ENCODE data around the gene TMEM53.

TMEM53 gene

DNA sequence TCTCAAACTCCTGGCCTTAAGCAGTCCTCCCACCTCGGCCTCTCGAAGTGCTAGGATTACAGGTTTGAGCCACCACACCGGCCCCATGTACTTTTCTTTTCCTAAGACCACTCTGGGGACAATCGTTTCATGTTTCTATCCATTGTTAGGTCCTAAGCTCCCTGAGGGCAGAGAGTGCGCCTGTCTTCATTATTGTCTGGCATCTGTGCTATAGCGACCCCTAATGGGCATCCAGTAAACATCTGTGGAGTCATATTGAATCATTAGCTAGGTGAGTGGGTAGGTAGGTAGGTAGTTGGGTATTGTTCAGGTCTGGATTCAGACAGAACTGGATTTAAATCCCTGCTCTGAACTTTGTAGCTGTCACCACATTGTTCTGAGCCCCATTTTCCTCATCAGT is 66.1 kb downstream of the TMEM53 start:
- Histone ChIP-seq H2AFZ (ENCODE audit: low read depth, low read length) (no peak overlapping the region), H3K9ac (ENCODE audit: low read depth, low read length) (no peak overlapping the region), H3K4me1 (ENCODE audit: insufficient read depth, low read length) (no peaks in the 10 kb centered on the region), H3K27ac (ENCODE audit: low read length) (no peak overlapping the region), H3K79me2 (ENCODE audit: insufficient read depth, low read length) (no peaks in the 10 kb centered on the region), H3K27me3 (ENCODE audit: insufficient read depth, low read length, poor library complexity) (peaks cover 6% of the 10 kb centered on the region), H3K36me3 (ENCODE audit: insufficient read depth, low read length) (no peaks in the 10 kb centered on the region), H3K9me3 (ENCODE audit: insufficient read depth, low read length, severe bottlenecking) (no peaks in the 10 kb centered on the region), H3K4me2 (ENCODE audit: insufficient read depth, low read length) (no peak overlapping the region), H4K20me1 (ENCODE audit: insufficient read depth, low read length) (no peaks in the 10 kb centered on the region), H3K4me3 (ENCODE audit: low read depth in 1 of 2, low read length in 2 of 2) (no peak overlapping the region)
- ATAC-seq (ENCODE audit: insufficient read depth, low read depth) (no peak), DNase-seq (no peak)
- TF ChIP-seq EZH2 (IDR thresholded peaks at IDR 0.05; ENCODE audit: borderline replicate concordance, low read depth, low read length, severe bottlenecking) (no peak), CTCF (IDR thresholded peaks at IDR 0.05; ENCODE audit: borderline replicate concordance, extremely low read depth, low read length, poor library complexity, severe bottlenecking) (peak; percentile 47)

GRCh38 chr1:44606701-44607281 is 67.5 kb downstream of the TMEM53 start:
- ATAC-seq (ENCODE audit: insufficient read depth, low read depth) (no peak), DNase-seq (no peak)
- Histone ChIP-seq H4K20me1 (ENCODE audit: insufficient read depth, low read length) (no peaks in the 10 kb centered on the region), H3K36me3 (ENCODE audit: insufficient read depth, low read length) (no peaks in the 10 kb centered on the region), H3K9ac (ENCODE audit: low read depth, low read length) (no peak overlapping the region), H2AFZ (ENCODE audit: low read depth, low read length) (no peak overlapping the region), H3K4me1 (ENCODE audit: insufficient read depth, low read length) (no peaks in the 10 kb centered on the region), H3K4me2 (ENCODE audit: insufficient read depth, low read length) (no peak overlapping the region), H3K4me3 (ENCODE audit: low read depth in 1 of 2, low read length in 2 of 2) (no peak overlapping the region), H3K27me3 (ENCODE audit: insufficient read depth, low read length, poor library complexity) (peaks cover 9% of the 10 kb centered on the region), H3K27ac (ENCODE audit: low read length) (no peak overlapping the region), H3K9me3 (ENCODE audit: insufficient read depth, low read length, severe bottlenecking) (no peaks in the 10 kb centered on the region), H3K79me2 (ENCODE audit: insufficient read depth, low read length) (no peaks in the 10 kb centered on the region)
- TF ChIP-seq CTCF (IDR thresholded peaks at IDR 0.05; ENCODE audit: borderline replicate concordance, extremely low read depth, low read length, poor library complexity, severe bottlenecking) (no peak), EZH2 (IDR thresholded peaks at IDR 0.05; ENCODE audit: borderline replicate concordance, low read depth, low read length, severe bottlenecking) (no peak)

DNA sequence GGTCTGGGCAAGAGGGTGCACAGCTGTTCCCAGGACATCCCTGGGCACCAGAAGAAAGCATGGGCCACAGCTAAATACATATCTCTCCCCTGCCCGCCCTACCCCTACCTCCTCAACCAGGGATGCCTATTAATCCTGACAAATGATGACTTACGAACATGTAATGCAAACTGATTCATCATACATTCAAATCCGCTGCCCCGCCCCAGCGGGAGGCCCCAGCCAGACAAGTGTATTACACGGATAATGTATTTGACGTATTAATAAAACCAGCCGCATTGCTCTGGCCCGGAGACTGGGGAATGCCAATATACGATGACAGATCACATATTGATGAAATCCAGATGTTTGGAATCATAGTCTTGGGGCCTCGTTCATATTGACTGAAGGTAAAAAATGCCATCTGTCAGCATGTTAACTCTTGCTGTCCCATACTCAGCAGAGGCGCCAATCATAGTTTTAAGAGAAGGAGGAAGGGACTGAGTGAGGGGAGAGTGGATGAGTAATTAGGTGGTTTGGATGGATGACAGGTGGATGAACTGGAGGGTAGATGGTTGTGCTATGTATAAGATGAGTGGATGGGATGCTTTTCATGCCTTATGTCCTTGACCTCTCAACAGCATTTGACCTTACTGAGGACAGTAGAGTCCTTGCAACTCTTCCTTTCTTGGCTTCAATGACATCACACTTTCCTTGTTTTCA is 68.2 kb downstream of the TMEM53 start:
- H3K27me3 ChIP-seq (ENCODE audit: insufficient read depth, low read length, poor library complexity): peaks cover 11% of the 10 kb centered on the region
- H3K27ac ChIP-seq (ENCODE audit: low read length): no peak overlapping the region
- H3K4me1 ChIP-seq (ENCODE audit: insufficient read depth, low read length): no peaks in the 10 kb centered on the region
- H3K4me2 ChIP-seq (ENCODE audit: insufficient read depth, low read length): no peak overlapping the region
- no peak overlapping the region for H3K4me3 ChIP-seq (ENCODE audit: low read depth in 1 of 2, low read length in 2 of 2)
- H3K9me3 ChIP-seq (ENCODE audit: insufficient read depth, low read length, severe bottlenecking): no peaks in the 10 kb centered on the region
- ATAC-seq (ENCODE audit: insufficient read depth, low read depth) (no peak), DNase-seq (no peak)
- H3K79me2 ChIP-seq (ENCODE audit: insufficient read depth, low read length): no peaks in the 10 kb centered on the region
- H4K20me1 ChIP-seq (ENCODE audit: insufficient read depth, low read length): no peaks in the 10 kb centered on the region
- H3K36me3 ChIP-seq (ENCODE audit: insufficient read depth, low read length): no peaks in the 10 kb centered on the region
- no peak overlapping the region for H3K9ac ChIP-seq (ENCODE audit: low read depth, low read length)
- H2AFZ ChIP-seq (ENCODE audit: low read depth, low read length): no peak overlapping the region
- no peak for TF ChIP-seq EZH2 (IDR thresholded peaks at IDR 0.05; ENCODE audit: borderline replicate concordance, low read depth, low read length, severe bottlenecking)

DNA sequence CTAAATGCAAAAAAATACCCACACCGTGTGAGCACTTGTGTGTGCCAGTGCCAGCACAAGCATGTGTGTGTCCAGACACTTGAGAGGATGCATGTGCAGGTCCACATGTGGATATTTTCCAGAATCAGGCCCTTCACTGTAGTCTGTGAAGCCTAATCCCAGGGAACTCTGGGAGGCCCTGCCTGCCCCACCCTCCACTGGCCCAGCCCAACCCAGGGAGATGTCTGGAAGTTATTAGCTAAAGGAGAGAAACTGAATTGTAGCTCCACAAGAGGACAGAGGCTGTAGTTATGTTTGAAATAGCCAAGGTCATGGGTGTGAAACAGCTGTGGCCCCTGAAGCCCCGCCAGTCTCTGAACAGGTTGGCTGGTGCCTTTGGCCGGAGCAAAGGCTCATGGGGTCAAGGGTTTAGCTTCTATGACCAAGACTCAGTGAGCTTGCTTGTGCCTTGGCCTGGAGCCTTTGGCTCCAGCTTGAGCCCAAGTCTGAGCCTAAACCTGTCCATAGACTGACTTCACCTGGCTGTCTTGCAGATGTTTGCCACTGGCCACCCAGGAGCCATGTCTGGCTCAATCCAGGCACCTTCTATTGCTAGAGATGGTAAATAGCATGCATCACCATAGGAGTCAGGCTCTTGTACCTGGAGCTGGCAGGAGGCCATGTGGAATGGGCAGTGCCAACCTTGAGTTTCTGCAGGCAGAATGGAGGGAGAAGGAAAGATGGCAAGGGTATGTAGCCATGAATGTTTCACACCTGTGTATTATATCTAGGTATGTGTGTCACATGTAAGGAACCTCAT is 69.9 kb downstream of the TMEM53 start:
- H3K4me1 ChIP-seq (ENCODE audit: insufficient read depth, low read length): no peaks in the 10 kb centered on the region
- ATAC-seq (ENCODE audit: insufficient read depth, low read depth) (no peak), DNase-seq (no peak)
- TF ChIP-seq EZH2 (IDR thresholded peaks at IDR 0.05; ENCODE audit: borderline replicate concordance, low read depth, low read length, severe bottlenecking): no peak
- no peak for TF ChIP-seq CTCF (IDR thresholded peaks at IDR 0.05; ENCODE audit: borderline replicate concordance, extremely low read depth, low read length, poor library complexity, severe bottlenecking)
- peaks cover 19% of the 10 kb centered on the region for H3K27me3 ChIP-seq (ENCODE audit: insufficient read depth, low read length, poor library complexity)
- H3K36me3 ChIP-seq (ENCODE audit: insufficient read depth, low read length): no peaks in the 10 kb centered on the region
- H3K27ac ChIP-seq (ENCODE audit: low read length): no peak overlapping the region
- H2AFZ ChIP-seq (ENCODE audit: low read depth, low read length): no peak overlapping the region
- H4K20me1 ChIP-seq (ENCODE audit: insufficient read depth, low read length): no peaks in the 10 kb centered on the region
- no peak overlapping the region for H3K4me2 ChIP-seq (ENCODE audit: insufficient read depth, low read length)
- no peaks in the 10 kb centered on the region for H3K9me3 ChIP-seq (ENCODE audit: insufficient read depth, low read length, severe bottlenecking)
- H3K79me2 ChIP-seq (ENCODE audit: insufficient read depth, low read length): no peaks in the 10 kb centered on the region
- H3K4me3 ChIP-seq (ENCODE audit: low read depth in 1 of 2, low read length in 2 of 2): no peak overlapping the region
- no peak overlapping the region for H3K9ac ChIP-seq (ENCODE audit: low read depth, low read length)

All from DND-41 (cell line).